ENCODE data around the gene SMIM30. TPM values are rescaled to one million over a fixed set of nuclear protein-coding genes. Genes with fewer than 3 reads are reported as not detected.

SMIM30 gene
- polyA plus RNA-seq, 1 donor from 2014 or later, result 62.8 TPM

GRCh38 chr7:113076703-113077102 is 41.7 kb downstream of the SMIM30 start:
- no peak overlapping the region for H3K4me3 ChIP-seq (ENCODE audit: low read length)
- H3K9me2 ChIP-seq (ENCODE audit: insufficient read depth, low read length), result no peaks in the 10 kb centered on the region
- H3K4me2 ChIP-seq (ENCODE audit: low read length), result no peak overlapping the region
- no peak overlapping the region for H2AFZ ChIP-seq (ENCODE audit: low read depth, low read length)
- H3K9me3 ChIP-seq (ENCODE audit: low read length), result no peaks in the 10 kb centered on the region
- no peaks in the 10 kb centered on the region for H3K36me3 ChIP-seq (ENCODE audit: insufficient read depth, low read length)
- no peak overlapping the region for H3K9ac ChIP-seq (ENCODE audit: low read length)
- H4K20me1 ChIP-seq (ENCODE audit: insufficient read depth), result no peaks in the 10 kb centered on the region
- no peaks in the 10 kb centered on the region for H3F3A ChIP-seq (ENCODE audit: insufficient read depth, low read length, poor library complexity, severe bottlenecking)
- H3K27me3 ChIP-seq (ENCODE audit: insufficient read depth, low read depth, low read length), result no peaks in the 10 kb centered on the region
- peaks cover 16% of the 10 kb centered on the region for H3K79me2 ChIP-seq (replicated peaks; ENCODE audit: insufficient read depth, low read length)
- H3K27ac ChIP-seq (ENCODE audit: low read length), result no peak overlapping the region
- TF ChIP-seq RAD21 (conservative IDR thresholded peaks at IDR 0.05), result no peak
- no peak for TF ChIP-seq CTCF (IDR thresholded peaks at IDR 0.05; ENCODE audit: poor library complexity, severe bottlenecking)
- TF ChIP-seq, protein P1, sequence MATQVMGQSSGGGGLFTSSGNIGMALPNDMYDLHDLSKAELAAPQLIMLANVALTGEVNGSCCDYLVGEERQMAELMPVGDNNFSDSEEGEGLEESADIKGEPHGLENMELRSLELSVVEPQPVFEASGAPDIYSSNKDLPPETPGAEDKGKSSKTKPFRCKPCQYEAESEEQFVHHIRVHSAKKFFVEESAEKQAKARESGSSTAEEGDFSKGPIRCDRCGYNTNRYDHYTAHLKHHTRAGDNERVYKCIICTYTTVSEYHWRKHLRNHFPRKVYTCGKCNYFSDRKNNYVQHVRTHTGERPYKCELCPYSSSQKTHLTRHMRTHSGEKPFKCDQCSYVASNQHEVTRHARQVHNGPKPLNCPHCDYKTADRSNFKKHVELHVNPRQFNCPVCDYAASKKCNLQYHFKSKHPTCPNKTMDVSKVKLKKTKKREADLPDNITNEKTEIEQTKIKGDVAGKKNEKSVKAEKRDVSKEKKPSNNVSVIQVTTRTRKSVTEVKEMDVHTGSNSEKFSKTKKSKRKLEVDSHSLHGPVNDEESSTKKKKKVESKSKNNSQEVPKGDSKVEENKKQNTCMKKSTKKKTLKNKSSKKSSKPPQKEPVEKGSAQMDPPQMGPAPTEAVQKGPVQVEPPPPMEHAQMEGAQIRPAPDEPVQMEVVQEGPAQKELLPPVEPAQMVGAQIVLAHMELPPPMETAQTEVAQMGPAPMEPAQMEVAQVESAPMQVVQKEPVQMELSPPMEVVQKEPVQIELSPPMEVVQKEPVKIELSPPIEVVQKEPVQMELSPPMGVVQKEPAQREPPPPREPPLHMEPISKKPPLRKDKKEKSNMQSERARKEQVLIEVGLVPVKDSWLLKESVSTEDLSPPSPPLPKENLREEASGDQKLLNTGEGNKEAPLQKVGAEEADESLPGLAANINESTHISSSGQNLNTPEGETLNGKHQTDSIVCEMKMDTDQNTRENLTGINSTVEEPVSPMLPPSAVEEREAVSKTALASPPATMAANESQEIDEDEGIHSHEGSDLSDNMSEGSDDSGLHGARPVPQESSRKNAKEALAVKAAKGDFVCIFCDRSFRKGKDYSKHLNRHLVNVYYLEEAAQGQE (IDR thresholded peaks at IDR 0.05; ENCODE audit: borderline replicate concordance), result no peak
- TF ChIP-seq POLR2AphosphoS5 (IDR thresholded peaks at IDR 0.05), result no peak
- TF ChIP-seq MXI1 (conservative IDR thresholded peaks at IDR 0.05; ENCODE audit: poor library complexity, severe bottlenecking), result no peak
- no peak for TF ChIP-seq EZH2 (IDR thresholded peaks at IDR 0.05; ENCODE audit: borderline replicate concordance, insufficient read depth, low read length, poor library complexity, severe bottlenecking)
- TF ChIP-seq TAF1 (IDR thresholded peaks at IDR 0.05; ENCODE audit: low read depth), result no peak
- no peak for TF ChIP-seq EP300 (conservative IDR thresholded peaks at IDR 0.05; ENCODE audit: poor library complexity, severe bottlenecking)
- no peak for TF ChIP-seq SMC3 (conservative IDR thresholded peaks at IDR 0.05; ENCODE audit: poor library complexity)

DNA sequence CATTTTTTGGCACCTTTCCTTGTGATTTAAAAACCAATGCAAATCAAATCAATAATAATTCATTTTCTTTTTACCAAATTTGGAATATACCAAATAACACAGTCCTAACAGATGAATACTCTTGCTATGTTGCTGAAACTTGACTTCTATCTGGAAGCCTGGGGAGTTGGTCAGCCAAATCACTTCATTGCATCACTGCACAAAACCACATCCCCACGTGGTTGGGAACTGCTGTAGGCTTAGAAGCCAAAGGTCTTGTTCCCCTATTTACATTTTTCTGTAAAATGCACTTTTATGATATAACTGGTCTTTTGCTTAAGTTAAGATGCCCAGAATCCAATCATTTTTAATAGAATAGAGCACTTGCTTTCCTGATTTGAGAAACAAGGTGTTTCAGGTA is 46.9 kb downstream of the SMIM30 start:
- Histone ChIP-seq H3K36me3 (ENCODE audit: insufficient read depth, low read length) (no peaks in the 10 kb centered on the region), H3K27ac (ENCODE audit: low read length) (no peak overlapping the region), H2AFZ (ENCODE audit: low read depth, low read length) (no peak overlapping the region), H3K27me3 (ENCODE audit: insufficient read depth, low read depth, low read length) (no peaks in the 10 kb centered on the region), H3F3A (ENCODE audit: insufficient read depth, low read length, poor library complexity, severe bottlenecking) (no peaks in the 10 kb centered on the region), H3K9me2 (ENCODE audit: insufficient read depth, low read length) (no peaks in the 10 kb centered on the region), H3K79me2 (replicated peaks; ENCODE audit: insufficient read depth, low read length) (no peaks in the 10 kb centered on the region), H3K9ac (ENCODE audit: low read length) (no peak overlapping the region), H3K4me3 (ENCODE audit: low read length) (no peak overlapping the region), H3K4me2 (ENCODE audit: low read length) (no peak overlapping the region), H3K9me3 (ENCODE audit: low read length) (no peaks in the 10 kb centered on the region), H4K20me1 (ENCODE audit: insufficient read depth) (no peaks in the 10 kb centered on the region)
- no peak for TF ChIP-seq EP300 (conservative IDR thresholded peaks at IDR 0.05; ENCODE audit: poor library complexity, severe bottlenecking)
- TF ChIP-seq TAF1 (IDR thresholded peaks at IDR 0.05; ENCODE audit: low read depth), result no peak
- no peak for TF ChIP-seq CTCF (IDR thresholded peaks at IDR 0.05; ENCODE audit: poor library complexity, severe bottlenecking)
- TF ChIP-seq MXI1 (conservative IDR thresholded peaks at IDR 0.05; ENCODE audit: poor library complexity, severe bottlenecking), result no peak
- TF ChIP-seq, protein P1 (IDR thresholded peaks at IDR 0.05; ENCODE audit: borderline replicate concordance), result no peak
- no peak for TF ChIP-seq SMC3 (conservative IDR thresholded peaks at IDR 0.05; ENCODE audit: poor library complexity)
- no peak for TF ChIP-seq RAD21 (conservative IDR thresholded peaks at IDR 0.05)
- no peak for TF ChIP-seq EZH2 (IDR thresholded peaks at IDR 0.05; ENCODE audit: borderline replicate concordance, insufficient read depth, low read length, poor library complexity, severe bottlenecking)
- TF ChIP-seq POLR2AphosphoS5 (IDR thresholded peaks at IDR 0.05), result no peak

All from neural cell (in vitro differentiated cells).